GM21529 (cell line): ENCODE data around the gene IGFL3.

ENCODE experiments used
- ATAC-seq: cut with Tn5 transposase; IDR thresholded peaks from one replicate; pipeline ENCODE4 v1.9.1; 2021; ENCODE audit not compliant: unreplicated experiment

Gene IGFL3

GRCh38 chr19:46077815-46078167 lies 46.7 kb downstream of the IGFL3 start:
- ATAC-seq, result no peak

GRCh38 chr19:46076951-46077814 lies 47.3 kb downstream of the IGFL3 start:
- ATAC-seq, result no peak

GRCh38 chr19:46076031-46076880 lies 48.2 kb downstream of the IGFL3 start:
- no peak for ATAC-seq

- ATAC-seq, result no peak
Measured at GRCh38 chr19:46073268-46073922, 51.1 kb downstream of the IGFL3 start.
